ENCODE measurements around the gene KLHL6.
"Not testable (repeated sequence)": the region's sequence is repeated elsewhere in the genome, so short reads cannot be mapped to it uniquely, and the experiment has no call there.

The KLHL6 gene

GRCh38 chr3:183446838-183447205, 108.7 kb downstream of the KLHL6 start:
- no peak for DNase-seq (ENCODE audit: low read depth in 2 of 2)

DNA sequence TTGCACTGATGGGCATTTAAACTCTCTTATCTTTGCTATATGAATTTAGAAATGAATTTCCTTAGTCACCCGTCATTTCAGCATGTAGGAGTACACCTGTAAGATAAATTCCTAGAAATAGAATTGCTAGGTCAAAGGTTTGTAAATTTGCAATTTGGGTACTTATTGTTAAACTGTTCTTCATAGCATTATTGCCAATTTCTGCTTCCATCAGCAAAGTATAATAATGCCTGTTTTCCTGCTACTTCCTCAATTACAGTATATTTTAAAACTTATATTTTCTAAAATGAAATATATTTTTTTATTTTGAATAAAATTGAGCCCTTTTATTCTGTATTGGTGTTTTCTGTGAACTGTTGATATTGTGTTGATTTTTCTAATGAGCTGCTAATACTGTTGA, 110.8 kb downstream of the KLHL6 start:
- no peak for DNase-seq (ENCODE audit: low read depth in 2 of 2)

- DNase-seq (ENCODE audit: low read depth in 2 of 2): no peak
These were observed 111.8 kb downstream of the KLHL6 start for GRCh38 chr3:183443395-183444385.

GRCh38 chr3:183442994-183443393, 112.5 kb downstream of the KLHL6 start:
- DNase-seq (ENCODE audit: low read depth in 2 of 2): no peak

- not testable (repeated sequence) for DNase-seq (ENCODE audit: low read depth in 2 of 2)
These were observed 115.0 kb downstream of the KLHL6 start for GRCh38 chr3:183440521-183440920.

GRCh38 chr3:183439515-183439914, 116.0 kb downstream of the KLHL6 start:
- no peak for DNase-seq (ENCODE audit: low read depth in 2 of 2)

DNA sequence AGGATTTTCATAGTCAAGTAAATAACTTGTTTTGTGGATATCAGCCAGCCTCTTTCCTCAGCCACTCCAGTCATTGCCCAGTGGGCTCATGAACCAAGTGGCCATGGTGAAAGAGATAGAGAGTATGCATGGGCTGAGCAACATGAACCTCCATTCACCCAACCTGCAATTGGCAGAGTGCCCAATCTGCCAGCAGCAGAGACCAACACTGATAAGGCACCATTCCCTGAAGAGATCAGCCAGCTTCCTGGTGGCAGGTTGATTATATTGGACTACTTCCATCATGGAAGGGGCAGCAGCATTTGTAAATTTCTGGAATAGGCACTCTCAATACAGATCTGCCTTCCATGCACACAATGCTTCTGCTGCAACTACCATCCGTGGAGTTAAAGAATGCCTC, 116.8 kb downstream of the KLHL6 start:
- no peak for DNase-seq (ENCODE audit: low read depth in 2 of 2)

DNA sequence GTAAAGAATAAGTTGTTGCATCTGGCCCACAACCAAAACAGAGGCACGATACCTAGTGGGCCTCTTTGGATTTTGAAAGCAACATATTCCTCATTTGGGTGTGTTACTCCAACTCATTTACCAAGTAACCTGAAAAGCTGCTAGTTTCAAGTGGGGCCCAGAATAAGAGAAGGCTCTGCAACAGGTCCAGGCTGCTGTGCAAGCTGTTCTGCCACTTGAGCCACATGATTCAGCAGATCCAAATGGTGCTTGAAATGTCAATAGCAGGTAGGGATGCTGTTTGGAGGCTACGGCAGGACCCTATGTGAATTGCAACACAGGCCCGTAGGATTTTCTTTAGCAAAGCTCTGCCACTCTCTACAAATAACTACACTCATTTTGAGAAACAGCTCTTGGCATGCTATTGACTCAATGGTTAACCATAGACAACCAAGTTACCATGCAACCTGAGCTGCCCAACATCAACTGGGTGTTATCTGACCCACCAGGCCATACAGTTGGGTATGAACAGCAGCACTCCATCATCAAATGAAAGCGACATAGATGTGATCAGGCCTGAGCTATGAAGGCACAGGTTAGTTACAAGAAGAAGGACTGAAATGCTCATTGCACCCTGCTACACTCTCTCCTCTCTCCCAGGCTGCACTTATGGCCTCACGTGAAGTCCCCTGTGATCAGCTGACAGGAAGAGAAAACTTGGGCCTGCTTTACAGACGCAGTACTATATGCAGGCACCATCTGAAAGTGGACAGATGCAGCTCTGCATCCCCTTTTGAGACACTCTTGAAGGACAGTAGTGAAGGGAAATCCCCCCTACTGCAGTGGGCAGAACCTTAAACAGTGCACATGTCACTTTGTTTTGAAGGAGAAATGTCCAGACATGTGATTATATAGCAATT, 117.6 kb downstream of the KLHL6 start:
- no peak for DNase-seq (ENCODE audit: low read depth in 2 of 2)

Measured in fibroblast of skin of left quadriceps (primary cell).